BLaER1 treated with 17β-estradiol and CSF1 and Interleukin-3, amounts not matched to agents 10 nM and 100 nM (cell line): ENCODE measurements around the gene PRR9.

Experiments
- H3K27ac ChIP-seq, 11 experiments: shearing (Covaris generic); formaldehyde crosslinking; 2 replicates each; pipeline ENCODE4 v1.8.1; 2022
- H3K27me3 ChIP-seq, 11 experiments: shearing (Covaris generic); formaldehyde crosslinking; 2 replicates each; pipeline ENCODE4 v1.8.1; 2022
- H3K36me3 ChIP-seq, 11 experiments: shearing (Covaris generic); formaldehyde crosslinking; 2 replicates each; pipeline ENCODE4 v1.8.1; 2022
- H3K4me1 ChIP-seq, 10 experiments: shearing (Covaris generic); formaldehyde crosslinking; 2 replicates each; pipeline ENCODE4 v1.8.1; 2022
- H3K4me2 ChIP-seq, 11 experiments: shearing (Covaris generic); formaldehyde crosslinking; 2 replicates each; pipeline ENCODE4 v1.8.1; 2022
- H3K4me3 ChIP-seq, 10 experiments: shearing (Covaris generic); formaldehyde crosslinking; 2 replicates each; pipeline ENCODE4 v1.8.1; 2022
- H3K9ac ChIP-seq, 11 experiments: shearing (Covaris generic); formaldehyde crosslinking; 2 replicates each; pipeline ENCODE4 v1.8.1; 2022
- H3K9me3 ChIP-seq, 11 experiments: shearing (Covaris generic); formaldehyde crosslinking; replicated peaks in 1 of 11; 2 replicates each; pipeline ENCODE4 v1.8.1; 2022
- H4K20me1 ChIP-seq, 11 experiments: shearing (Covaris generic); formaldehyde crosslinking; 2 replicates each; pipeline ENCODE4 v1.8.1; 2022
- Cebpa-rat ChIP-seq, 11 experiments: shearing (Covaris generic); IDR thresholded peaks; 2 replicates each; pipeline ENCODE4 v1.8.1; 2022

The PRR9 gene

DNA sequence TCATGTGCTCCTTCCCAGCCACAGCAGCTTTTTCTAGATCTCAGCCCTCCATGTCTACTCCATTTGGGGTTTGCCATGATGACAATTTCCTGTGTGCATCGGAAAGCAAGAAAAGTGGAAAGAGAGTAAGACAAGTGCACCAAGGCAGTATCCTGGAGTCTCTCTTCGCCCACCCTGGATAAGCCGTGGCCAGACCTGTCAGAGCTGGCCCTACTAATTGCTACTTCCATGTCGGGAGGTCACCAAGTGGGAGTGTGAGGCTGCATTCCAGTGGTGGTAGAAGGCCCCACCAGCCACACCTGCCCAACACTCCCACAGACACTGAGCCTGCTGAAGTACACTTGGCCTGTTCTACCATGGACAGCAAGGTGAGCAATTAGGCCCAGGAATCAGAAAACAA, 28.1 kb downstream of the PRR9 start:
- Histone ChIP-seq H3K4me1 (peaks cover 2 to 11% (median 8%) of the 10 kb centered on the region in 10 experiments; a peak in 19 of 20 replicates), H4K20me1 (no peaks in the 10 kb centered on the region), H3K4me2 (no peak overlapping the region), H3K9ac (no peak overlapping the region), H3K27ac (no peak overlapping the region), H3K9me3 (peaks cover 0 to 14% (median 0%) of the 10 kb centered on the region in 11 experiments; a peak in 5 of 22 replicates), H3K27me3 (no peaks in the 10 kb centered on the region), H3K36me3 (no peaks in the 10 kb centered on the region), H3K4me3 (no peak overlapping the region)
- no peak for TF ChIP-seq Cebpa-rat (IDR thresholded peaks at IDR 0.05)

DNA sequence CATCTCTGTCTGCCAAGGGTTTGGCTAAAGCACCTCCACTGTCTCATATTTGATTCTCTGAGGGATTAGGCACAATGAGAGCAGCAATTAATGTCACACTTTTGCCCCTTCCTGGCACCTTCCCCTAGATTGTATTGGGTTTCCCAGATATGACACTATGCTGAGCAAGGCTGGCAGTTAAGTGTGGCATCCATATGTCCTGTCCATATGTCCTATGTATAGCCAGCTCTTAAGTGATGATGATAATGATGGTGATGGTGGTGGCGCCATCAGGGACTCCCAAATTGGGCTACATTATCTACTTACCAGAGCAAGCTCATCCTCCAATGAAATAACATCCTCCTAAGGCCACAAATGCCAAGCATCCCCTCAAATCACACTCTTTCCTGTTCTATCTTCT, 28.6 kb downstream of the PRR9 start:
- Histone ChIP-seq H4K20me1 (no peaks in the 10 kb centered on the region), H3K27ac (no peak overlapping the region), H3K9me3 (peaks cover 0 to 14% (median 0%) of the 10 kb centered on the region in 11 experiments; a peak in 5 of 22 replicates), H3K4me2 (no peak overlapping the region), H3K27me3 (no peaks in the 10 kb centered on the region), H3K4me3 (no peak overlapping the region), H3K4me1 (peaks cover 8 to 16% (median 13%) of the 10 kb centered on the region in 10 experiments), H3K36me3 (no peaks in the 10 kb centered on the region), H3K9ac (no peak overlapping the region)
- TF ChIP-seq Cebpa-rat (IDR thresholded peaks at IDR 0.05): no peak

DNA sequence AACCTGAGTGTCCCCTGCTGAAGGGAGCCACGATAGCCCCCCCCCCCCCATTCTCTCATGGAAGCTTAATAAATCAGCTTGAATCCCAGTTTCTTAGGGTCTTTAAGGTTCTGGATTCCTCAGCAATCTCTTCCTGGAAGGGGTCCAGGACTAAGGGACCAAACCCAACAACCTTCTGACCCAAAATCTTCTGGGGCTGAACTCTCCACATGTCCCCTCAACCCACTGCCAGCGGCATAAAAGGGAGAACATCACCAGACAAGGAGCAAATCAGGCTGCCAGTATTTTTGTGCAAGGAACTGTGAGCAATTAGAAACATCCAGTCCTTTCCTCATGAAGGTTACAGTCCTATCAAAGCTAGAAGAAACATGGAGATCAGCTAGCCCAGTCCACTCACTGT, 29.4 kb downstream of the PRR9 start:
- H3K27ac ChIP-seq: no peak overlapping the region
- TF ChIP-seq Cebpa-rat (IDR thresholded peaks at IDR 0.05): no peak
- peaks cover 0 to 14% (median 0%) of the 10 kb centered on the region in 11 experiments; a peak in 5 of 22 replicates for H3K9me3 ChIP-seq

DNA sequence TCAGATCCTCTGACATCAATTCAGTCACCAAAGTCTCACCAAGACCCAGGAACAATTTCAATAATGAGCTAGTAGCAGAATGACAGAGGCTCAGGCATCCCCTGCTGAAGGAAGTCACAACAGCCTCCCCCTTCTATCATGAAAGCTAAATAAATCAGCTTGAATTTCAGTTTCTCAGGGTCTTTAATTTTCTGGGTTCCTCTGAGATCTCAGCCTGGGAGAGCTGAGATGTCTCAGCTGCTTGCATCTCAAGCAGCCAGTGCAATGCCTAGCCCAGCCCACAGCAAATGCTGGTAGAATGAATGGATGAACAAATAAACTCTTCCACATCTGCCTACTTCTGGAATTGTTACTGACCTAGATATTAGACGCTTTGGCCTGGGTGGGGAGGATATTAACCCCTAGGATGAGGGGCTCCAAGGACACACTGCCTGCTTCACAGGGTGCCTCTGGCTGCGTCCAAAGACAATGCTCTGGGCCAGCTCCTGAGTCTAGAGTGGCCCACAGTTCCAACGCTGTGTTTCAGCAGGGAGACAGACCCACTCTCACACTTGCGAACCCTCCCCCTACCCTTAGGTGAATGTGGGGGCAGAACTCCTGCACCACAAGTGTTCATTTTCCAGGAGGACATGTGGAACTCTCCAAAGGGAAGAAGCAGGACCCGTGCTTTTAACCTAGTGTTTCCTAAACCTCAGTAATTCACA, 30.9 kb downstream of the PRR9 start:
- Histone ChIP-seq H3K36me3 (no peaks in the 10 kb centered on the region), H3K27ac (no peak overlapping the region), H3K4me2 (no peak overlapping the region), H3K9ac (no peak overlapping the region), H3K4me1 (peaks cover 19 to 40% (median 32%) of the 10 kb centered on the region in 10 experiments), H4K20me1 (no peaks in the 10 kb centered on the region), H3K4me3 (no peak overlapping the region), H3K9me3 (peaks cover 0 to 14% (median 0%) of the 10 kb centered on the region in 11 experiments; a peak in 5 of 22 replicates), H3K27me3 (no peaks in the 10 kb centered on the region)
- no peak for TF ChIP-seq Cebpa-rat (IDR thresholded peaks at IDR 0.05)

More for the DNA sequence above, 29.4 kb downstream of the PRR9 start:
- peaks cover 16 to 25% (median 21%) of the 10 kb centered on the region in 10 experiments for H3K4me1 ChIP-seq
- no peaks in the 10 kb centered on the region for H4K20me1 ChIP-seq
- H3K9ac ChIP-seq: no peak overlapping the region
- H3K36me3 ChIP-seq: no peaks in the 10 kb centered on the region
- no peak overlapping the region for H3K4me3 ChIP-seq
- H3K4me2 ChIP-seq: no peak overlapping the region
- H3K27me3 ChIP-seq: no peaks in the 10 kb centered on the region

DNA sequence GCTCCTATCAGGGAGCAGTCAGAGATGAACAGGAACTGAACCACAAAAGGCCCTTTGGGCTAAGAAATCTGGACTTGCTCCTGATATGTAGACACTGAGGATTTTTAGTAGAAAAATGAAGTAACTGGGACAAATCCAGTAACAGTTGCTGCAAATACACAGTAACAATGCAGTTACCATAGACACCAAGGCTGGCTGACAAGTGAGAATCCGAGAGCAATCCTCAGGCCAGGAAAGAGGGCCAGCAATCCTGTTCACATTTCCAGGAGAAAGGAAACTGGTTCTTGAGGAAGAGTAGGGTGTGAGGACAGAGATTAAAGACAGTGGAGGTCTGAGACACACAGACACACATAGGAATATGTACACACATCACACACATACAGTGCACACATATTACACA, 32.8 kb downstream of the PRR9 start:
- Histone ChIP-seq H3K9ac (no peak overlapping the region), H3K36me3 (no peaks in the 10 kb centered on the region), H3K4me1 (peaks cover 19 to 49% (median 41%) of the 10 kb centered on the region in 10 experiments), H3K27ac (no peak overlapping the region), H3K27me3 (no peaks in the 10 kb centered on the region), H4K20me1 (no peaks in the 10 kb centered on the region), H3K4me2 (peak overlapping the region; percentile 32 to 82 (median 68); a peak in 17 of 22 replicates), H3K4me3 (no peak overlapping the region), H3K9me3 (peaks cover 0 to 8% (median 0%) of the 10 kb centered on the region in 11 experiments; a peak in 2 of 22 replicates)
- no peak for TF ChIP-seq Cebpa-rat (IDR thresholded peaks at IDR 0.05)

DNA sequence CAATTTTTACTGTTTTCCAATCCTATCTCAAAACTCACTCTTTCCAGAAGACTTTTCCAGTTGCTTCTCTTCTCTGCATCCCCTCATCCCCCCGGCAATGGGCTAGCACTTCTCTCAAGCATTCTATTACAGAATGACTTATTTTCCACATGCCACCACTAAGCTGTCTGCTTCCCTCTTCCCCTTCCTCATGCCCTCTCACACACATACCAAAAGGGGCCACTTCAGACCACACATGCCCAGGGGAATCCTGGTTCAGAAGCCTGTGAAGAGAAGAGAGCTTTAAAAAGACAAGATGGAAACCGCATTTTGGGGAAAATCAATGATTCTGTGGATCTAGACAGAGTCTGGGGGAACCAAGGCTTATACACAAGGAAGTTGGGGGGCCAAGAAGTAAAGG, 33.7 kb downstream of the PRR9 start:
- H4K20me1 ChIP-seq: no peaks in the 10 kb centered on the region
- H3K9me3 ChIP-seq: no peaks in the 10 kb centered on the region
- TF ChIP-seq Cebpa-rat (IDR thresholded peaks at IDR 0.05): no peak
- no peaks in the 10 kb centered on the region for H3K27me3 ChIP-seq
- H3K9ac ChIP-seq: peak overlapping the region in 2 of 11 experiments; percentile 1 to 39; a peak in 2 of 22 replicates
- H3K4me1 ChIP-seq: peaks cover 19 to 49% (median 41%) of the 10 kb centered on the region in 10 experiments
- peak overlapping the region; percentile 32 to 82 (median 68) for H3K4me2 ChIP-seq
- peak overlapping the region in 8 of 11 experiments; percentile 37 to 70 (median 46); a peak in 16 of 22 replicates for H3K27ac ChIP-seq
- no peak overlapping the region for H3K4me3 ChIP-seq
- H3K36me3 ChIP-seq: no peaks in the 10 kb centered on the region

DNA sequence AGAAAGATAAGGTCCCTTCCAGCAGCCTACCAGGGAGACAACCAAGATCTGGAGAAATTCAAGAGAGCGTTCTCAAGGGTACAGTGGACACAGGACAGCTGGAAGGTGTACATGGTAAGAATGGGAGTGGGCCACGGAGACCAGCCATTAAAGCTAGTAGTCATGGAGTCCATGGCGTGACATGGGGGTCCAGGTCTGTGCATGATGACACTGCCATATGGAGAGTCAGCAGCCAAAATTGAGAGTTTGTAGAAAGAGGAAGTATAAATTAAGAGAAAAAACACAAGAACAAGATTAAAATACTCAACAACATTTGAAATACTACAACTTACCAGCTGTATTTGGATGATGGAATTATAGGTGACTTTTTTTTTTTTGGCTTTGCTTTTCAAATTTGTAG, 34.2 kb downstream of the PRR9 start:
- Histone ChIP-seq H3K4me2 (peak overlapping the region; percentile 32 to 82 (median 68)), H3K4me3 (no peak overlapping the region), H3K36me3 (no peaks in the 10 kb centered on the region), H4K20me1 (no peaks in the 10 kb centered on the region), H3K9me3 (no peaks in the 10 kb centered on the region), H3K27ac (peak overlapping the region in 8 of 11 experiments; percentile 37 to 70 (median 46); a peak in 16 of 22 replicates), H3K27me3 (no peaks in the 10 kb centered on the region), H3K9ac (peak overlapping the region in 2 of 11 experiments; percentile 1 to 39; a peak in 2 of 22 replicates), H3K4me1 (peaks cover 19 to 49% (median 41%) of the 10 kb centered on the region in 10 experiments)
- TF ChIP-seq Cebpa-rat (IDR thresholded peaks at IDR 0.05): no peak

DNA sequence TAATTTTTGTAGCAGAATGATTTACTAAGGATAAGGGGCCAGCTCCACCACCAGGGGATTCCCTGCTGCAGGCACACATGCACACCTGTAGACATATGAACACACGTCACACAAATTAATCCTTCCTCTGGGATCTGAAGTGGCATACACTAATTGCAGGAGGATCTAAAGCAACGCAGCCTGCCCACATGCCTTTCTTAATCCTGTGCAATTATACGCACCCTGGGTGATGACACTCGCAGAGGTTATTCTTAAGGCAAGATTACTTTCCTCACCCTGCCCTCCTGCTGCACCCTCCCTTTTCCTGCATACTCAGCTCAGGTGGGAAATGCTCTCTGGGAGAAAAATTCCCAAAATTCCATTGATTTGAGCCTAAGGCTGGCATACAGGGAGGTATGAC, 34.6 kb downstream of the PRR9 start:
- TF ChIP-seq Cebpa-rat (IDR thresholded peaks at IDR 0.05): no peak
- H3K27me3 ChIP-seq: no peaks in the 10 kb centered on the region
- H4K20me1 ChIP-seq: no peaks in the 10 kb centered on the region
- H3K4me3 ChIP-seq: no peak overlapping the region
- H3K27ac ChIP-seq: no peak overlapping the region; a peak in 1 of 22 replicates
- H3K9me3 ChIP-seq: no peaks in the 10 kb centered on the region
- no peak overlapping the region for H3K9ac ChIP-seq
- H3K36me3 ChIP-seq: no peaks in the 10 kb centered on the region
- H3K4me1 ChIP-seq: peaks cover 19 to 49% (median 41%) of the 10 kb centered on the region in 10 experiments
- peak overlapping the region in 9 of 11 experiments; percentile 50 to 82 (median 73); a peak in 18 of 22 replicates for H3K4me2 ChIP-seq

DNA sequence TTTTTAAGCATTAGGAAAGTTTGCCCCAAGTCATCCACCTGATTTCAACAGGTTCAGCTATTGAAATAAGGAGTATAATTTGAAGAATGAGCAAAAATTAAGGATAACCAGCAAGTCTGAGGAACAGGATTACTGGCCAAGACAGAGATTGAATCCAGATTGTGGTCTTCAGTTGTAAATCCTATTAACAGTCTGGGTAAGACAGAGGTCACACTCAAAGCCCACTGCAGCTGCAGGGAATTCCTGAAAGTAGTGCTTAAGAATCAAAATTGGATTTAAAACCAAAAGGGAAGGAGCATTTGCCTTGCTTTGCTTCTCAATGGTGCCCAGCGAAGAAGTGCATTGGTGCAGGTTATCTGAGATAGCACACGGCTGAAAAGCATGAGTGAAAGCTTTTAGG, 35.7 kb downstream of the PRR9 start:
- H3K27ac ChIP-seq: no peak overlapping the region
- TF ChIP-seq Cebpa-rat (IDR thresholded peaks at IDR 0.05): no peak
- H3K27me3 ChIP-seq: no peaks in the 10 kb centered on the region
- no peaks in the 10 kb centered on the region for H3K36me3 ChIP-seq
- H4K20me1 ChIP-seq: no peaks in the 10 kb centered on the region
- H3K9me3 ChIP-seq: no peaks in the 10 kb centered on the region
- peaks cover 19 to 49% (median 41%) of the 10 kb centered on the region in 10 experiments for H3K4me1 ChIP-seq
- H3K4me2 ChIP-seq: peak overlapping the region in 7 of 11 experiments; percentile 5 to 82 (median 52); a peak in 11 of 22 replicates
- H3K4me3 ChIP-seq: no peak overlapping the region
- H3K9ac ChIP-seq: no peak overlapping the region
